ENCODE results near the gene ARID1B. TPM values are rescaled to one million over a fixed set of nuclear protein-coding genes. Genes with fewer than 3 reads are reported as not detected.

Gene ARID1B
- total RNA-seq, 1 experiment from 2014 or later, result 35.6 TPM

DNA sequence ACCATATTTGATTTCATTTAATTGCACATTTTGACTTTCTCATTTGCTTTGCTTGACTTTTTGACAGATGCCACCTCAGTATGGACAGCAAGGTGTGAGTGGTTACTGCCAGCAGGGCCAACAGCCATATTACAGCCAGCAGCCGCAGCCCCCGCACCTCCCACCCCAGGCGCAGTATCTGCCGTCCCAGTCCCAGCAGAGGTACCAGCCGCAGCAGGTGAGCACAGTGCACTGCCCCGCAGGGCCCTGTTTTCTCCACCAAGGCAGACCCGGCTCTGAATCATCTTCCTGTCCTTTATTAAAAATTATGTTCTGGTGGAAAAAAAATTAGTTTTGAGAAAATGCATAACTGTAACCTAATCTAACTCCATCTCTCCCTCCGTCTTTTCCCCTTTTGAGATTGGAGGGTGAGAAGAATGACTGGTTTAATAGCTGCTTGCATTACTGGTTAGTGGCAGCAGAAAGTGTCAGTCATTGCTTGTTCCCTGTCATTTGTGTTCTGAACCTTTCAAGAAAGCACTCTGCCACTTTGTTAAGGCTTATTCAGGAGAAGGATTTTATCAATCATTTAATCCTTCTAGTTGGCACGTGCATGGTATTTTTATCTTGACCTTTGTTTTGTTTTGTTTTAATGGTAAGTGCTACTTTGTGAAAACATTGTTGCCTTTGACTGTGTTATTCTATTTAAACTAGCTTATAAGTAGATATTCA lies 124.3 kb downstream of the ARID1B start:
- Histone ChIP-seq H4K20me1 (ENCODE audit: insufficient read depth) (no peaks in the 10 kb centered on the region; the same call in 1 of the 2 replicates), H3K4me3 (replicated peaks in 1 of 2; ENCODE audit: low read depth in 1 of 2, low read length in 2 of 2) (no peak overlapping the region), H3K9me2 (ENCODE audit: insufficient read depth) (no peaks in the 10 kb centered on the region), H3K36me3 (ENCODE audit: control insufficient read depth in 1 of 2, insufficient read depth in 2 of 2, low read length in 2 of 2) (no peaks in the 10 kb centered on the region), H3K4me1 (ENCODE audit: control insufficient read depth in 1 of 2, insufficient read depth in 2 of 2, low read length in 2 of 2) (no peaks in the 10 kb centered on the region), H3K27ac (ENCODE audit: low read depth, low read length) (no peak overlapping the region), H3K4me2 (ENCODE audit: low read length) (no peak overlapping the region), H2AFZ (ENCODE audit: low read depth, low read length, poor library complexity, severe bottlenecking) (no peak overlapping the region), H3K9ac (ENCODE audit: low read length) (no peak overlapping the region), H3K27me3 (ENCODE audit: insufficient read depth, low read length) (no peaks in the 10 kb centered on the region), H3K79me2 (ENCODE audit: insufficient read depth, low read length) (peaks cover 19% of the 10 kb centered on the region; the same call in 1 of the 2 replicates), H3K9me3 (ENCODE audit: control insufficient read depth in 1 of 2, insufficient read depth in 1 of 2, low read depth in 1 of 2, low read length in 2 of 2) (no peaks in the 10 kb centered on the region)
- CTCF ChIA-PET, result no interaction called here
- no TSS peak for BruUV-seq (replicated peaks)
- RAD21 ChIA-PET (ENCODE audit: low non-redundant PET in 1 of 2, low total read pairs in 2 of 2, uncharacterized antibody in 2 of 2, unreplicated experiment in 2 of 2), result no interaction called here
- DNase-seq (ENCODE audit: low read depth, low spot score) (no peak), ATAC-seq (no peak)
- no peak for TF ChIP-seq SRF (IDR thresholded peaks at IDR 0.05; ENCODE audit: low read depth)
- intact Hi-C loops (cut with micrococcal nuclease), result no loop called here
- POLR2A ChIA-PET, result no interaction called here

DNA sequence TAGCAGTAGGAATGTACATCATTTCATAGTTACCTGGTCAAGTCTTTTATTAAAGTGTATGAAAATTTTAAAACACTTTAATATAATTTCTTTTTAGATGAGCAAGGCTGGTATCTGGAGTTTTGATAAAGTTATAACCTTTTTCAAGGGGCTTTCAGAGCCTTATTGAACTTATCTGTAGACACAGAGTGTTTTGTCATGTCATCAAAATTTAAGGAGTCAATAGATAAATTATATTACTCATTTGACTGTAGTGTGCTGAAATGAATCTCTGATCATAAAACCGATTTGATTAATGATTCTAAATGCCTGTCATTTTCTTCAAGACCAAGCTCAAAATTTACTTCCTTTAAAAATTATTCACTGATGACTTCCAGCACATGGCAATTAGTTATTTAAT lies 125.6 kb downstream of the ARID1B start:
- no peaks in the 10 kb centered on the region for H3K4me1 ChIP-seq (ENCODE audit: control insufficient read depth in 1 of 2, insufficient read depth in 2 of 2, low read length in 2 of 2)
- intact Hi-C loops (cut with micrococcal nuclease), result no loop called here
- ATAC-seq, result no peak
- ChIA-PET CTCF (no interaction called here), RAD21 (ENCODE audit: low non-redundant PET in 1 of 2, low total read pairs in 2 of 2, uncharacterized antibody in 2 of 2, unreplicated experiment in 2 of 2) (no interaction called here), POLR2A (no interaction called here)
- H3K9me2 ChIP-seq (ENCODE audit: insufficient read depth), result no peaks in the 10 kb centered on the region
- no peak overlapping the region for H3K4me3 ChIP-seq (replicated peaks in 1 of 2; ENCODE audit: low read depth in 1 of 2, low read length in 2 of 2)
- no peaks in the 10 kb centered on the region; the same call in 1 of the 2 replicates for H4K20me1 ChIP-seq (ENCODE audit: insufficient read depth)
- no peaks in the 10 kb centered on the region for H3K9me3 ChIP-seq (ENCODE audit: control insufficient read depth in 1 of 2, insufficient read depth in 1 of 2, low read depth in 1 of 2, low read length in 2 of 2)
- no peak overlapping the region for H3K4me2 ChIP-seq (ENCODE audit: low read length)
- peaks cover 19% of the 10 kb centered on the region; the same call in 1 of the 2 replicates for H3K79me2 ChIP-seq (ENCODE audit: insufficient read depth, low read length)
- no peak overlapping the region for H2AFZ ChIP-seq (ENCODE audit: low read depth, low read length, poor library complexity, severe bottlenecking)
- no peaks in the 10 kb centered on the region for H3K27me3 ChIP-seq (ENCODE audit: insufficient read depth, low read length)
- H3K36me3 ChIP-seq (ENCODE audit: control insufficient read depth in 1 of 2, insufficient read depth in 2 of 2, low read length in 2 of 2), result no peaks in the 10 kb centered on the region
- BruUV-seq (replicated peaks), result no TSS peak
- DNase-seq (ENCODE audit: low read depth, low spot score), result no peak
- no peak overlapping the region for H3K9ac ChIP-seq (ENCODE audit: low read length)
- no peak for TF ChIP-seq EGR1 (IDR thresholded peaks at IDR 0.05; ENCODE audit: low read depth)
- H3K27ac ChIP-seq (ENCODE audit: low read depth, low read length), result no peak overlapping the region
